HFFc6 (cell line): Measurements from ENCODE around the gene DISC1. TPM values are rescaled to one million over a fixed set of nuclear protein-coding genes. Genes with fewer than 3 reads are reported as not detected.

ENCODE experiments used
- DNase-seq: peaks from one replicate; pipeline ENCODE4 v3.0.0-alpha.2; 2018
- H3K27ac Mint-ChIP-seq: 2 replicates; pipeline ENCODE4 v1.8.0; 2020; ENCODE audit warnings: mild to moderate bottlenecking, mixed read lengths
- H3K27me3 Mint-ChIP-seq: 2 replicates; pipeline ENCODE4 v1.8.0; 2021; ENCODE audit warnings: mild to moderate bottlenecking, moderate library complexity, mixed read lengths; ENCODE audit not compliant: insufficient read depth
- H3K36me3 Mint-ChIP-seq: 2 replicates; pipeline ENCODE4 v1.8.0; 2021; ENCODE audit warnings: low read depth, mixed read lengths
- H3K4me1 Mint-ChIP-seq: 2 replicates; pipeline ENCODE4 v1.8.0; 2020; ENCODE audit warnings: low read depth, mixed read lengths
- H3K4me3 Mint-ChIP-seq: 2 replicates; pipeline ENCODE4 v1.8.0; 2020; ENCODE audit warnings: mild to moderate bottlenecking, moderate library complexity, mixed read lengths
- H3K9me3 Mint-ChIP-seq: 2 replicates; pipeline ENCODE4 v1.8.0; 2020; ENCODE audit warnings: mild to moderate bottlenecking, mixed read lengths
- CTCF ChIP-seq: fragments of 200-600 bp; sonication (generic); IDR thresholded peaks from 2 replicates; pipeline ENCODE4 v1.5.0; 2021; ENCODE audit warnings: antibody characterized with exemption, mild to moderate bottlenecking
- total RNA-seq, 6 experiments: library from RNA; stranded (reverse); fragmentation: NEBNext Ultra II Directional; extraction: Animal tissue kit (Norgen Biotek cat#: 25700); gene quantifications; 2 replicates in 1 of 6; 3 replicates in 5 of 6; pipeline ENCODE4 v1.2.3, GENCODE V29; 2021

The DISC1 gene
- total RNA-seq, 6 experiments from 2014 or later: 1.3 to 4.3 (median 1.9) TPM

- H3K27me3 Mint-ChIP-seq: peaks cover 2% of the 10 kb centered on the region; the same call in 1 of the 2 replicates
- peak overlapping the region; percentile 20; the same call in 1 of the 2 replicates for H3K27ac Mint-ChIP-seq
- TF ChIP-seq CTCF: no peak
- peaks cover 5% of the 10 kb centered on the region for H3K9me3 Mint-ChIP-seq
- no peak for DNase-seq
- H3K36me3 Mint-ChIP-seq: no peaks in the 10 kb centered on the region
- no peak overlapping the region for H3K4me3 Mint-ChIP-seq
- H3K4me1 Mint-ChIP-seq: peaks cover 50% of the 10 kb centered on the region
Measured at GRCh38 chr1:231921646-231922345, 295.2 kb downstream of the DISC1 start.

GRCh38 chr1:231923491-231924041, 297.0 kb downstream of the DISC1 start:
- TF ChIP-seq CTCF: no peak
- Mint-ChIP-seq H3K27ac (peak overlapping the region; percentile 64; the same call in 1 of the 2 replicates), H3K4me1 (peaks cover 40% of the 10 kb centered on the region), H3K4me3 (no peak overlapping the region; the same call in 1 of the 2 replicates), H3K27me3 (peaks cover 2% of the 10 kb centered on the region; the same call in 1 of the 2 replicates), H3K9me3 (peaks cover 5% of the 10 kb centered on the region), H3K36me3 (no peaks in the 10 kb centered on the region)
- DNase-seq: no peak

- Mint-ChIP-seq H3K4me1 (peaks cover 40% of the 10 kb centered on the region), H3K27me3 (peaks cover 2% of the 10 kb centered on the region; the same call in 1 of the 2 replicates), H3K36me3 (no peaks in the 10 kb centered on the region), H3K9me3 (peaks cover 5% of the 10 kb centered on the region), H3K27ac (no peak overlapping the region; the same call in 1 of the 2 replicates), H3K4me3 (no peak overlapping the region)
- no peak for TF ChIP-seq CTCF
- no peak for DNase-seq
Measured at GRCh38 chr1:231924180-231924579, 297.6 kb downstream of the DISC1 start.

- no peak overlapping the region for H3K27ac Mint-ChIP-seq
- H3K4me3 Mint-ChIP-seq: no peak overlapping the region
- peaks cover 5% of the 10 kb centered on the region for H3K9me3 Mint-ChIP-seq
- H3K4me1 Mint-ChIP-seq: peaks cover 38% of the 10 kb centered on the region
- H3K27me3 Mint-ChIP-seq: peaks cover 2% of the 10 kb centered on the region
- DNase-seq: no peak
- H3K36me3 Mint-ChIP-seq: no peaks in the 10 kb centered on the region
- no peak for TF ChIP-seq CTCF
Measured at GRCh38 chr1:231925864-231926263, 299.3 kb downstream of the DISC1 start.

GRCh38 chr1:231926340-231926739, 299.8 kb downstream of the DISC1 start:
- H3K4me1 Mint-ChIP-seq: peaks cover 38% of the 10 kb centered on the region
- no peak for TF ChIP-seq CTCF
- no peaks in the 10 kb centered on the region for H3K36me3 Mint-ChIP-seq
- peaks cover 2% of the 10 kb centered on the region for H3K27me3 Mint-ChIP-seq
- H3K4me3 Mint-ChIP-seq: no peak overlapping the region
- H3K9me3 Mint-ChIP-seq: peaks cover 5% of the 10 kb centered on the region
- no peak for DNase-seq
- H3K27ac Mint-ChIP-seq: no peak overlapping the region
